HL-60/S4 treated with phorbol 12-myristate 13-acetate at 8.2 ng/mL for 4 days and 3 days (cell line): Measurements from ENCODE around the gene CAPN6.

Source experiments
- in situ Hi-C: fragments of 300-500 bp; cut with MboI; formaldehyde crosslinking; loops from 2 replicates; pipeline ENCODE4 v1.15.0; 2022; ENCODE audit warnings: low sequenced_read_pairs

Gene CAPN6

DNA sequence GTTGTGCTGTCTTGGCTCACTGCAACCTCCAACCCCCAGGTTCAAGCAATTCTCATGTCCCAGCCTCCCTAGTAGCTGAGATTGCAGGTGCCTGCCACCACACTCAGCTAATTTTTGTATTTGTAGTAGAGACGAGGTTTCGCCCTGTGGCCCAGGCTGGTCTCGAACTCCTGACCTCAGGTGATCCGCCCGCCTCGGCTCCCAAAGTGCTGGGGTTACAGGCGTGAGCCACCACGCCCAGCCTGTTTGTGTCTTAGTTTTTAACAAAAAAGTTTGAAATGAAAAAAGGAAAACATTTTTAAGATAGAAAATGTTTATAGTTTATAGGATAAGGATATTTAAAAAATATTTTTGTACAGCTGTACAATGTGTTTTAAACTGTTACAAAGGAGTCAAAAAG lies 62.4 kb downstream of the CAPN6 start:
- in situ Hi-C loops = no loop called here

- in situ Hi-C loops = no loop called here
Measured at GRCh38 chrX:111200327-111200726, 70.0 kb downstream of the CAPN6 start.

- in situ Hi-C loops = no loop called here
Measured at GRCh38 chrX:111199505-111199904, 70.8 kb downstream of the CAPN6 start.
